Uterus (tissue), 4 donors: Measurements from ENCODE around the gene EXOSC7. TPM values are rescaled to one million over a fixed set of nuclear protein-coding genes. Genes with fewer than 3 reads are reported as not detected.

ENCODE experiments used
- DNase-seq, 2 donors: peaks; one replicate each; pipeline ENCODE4 v3.0.0-alpha.2; 2019 to 2020
- H3K27ac ChIP-seq, 2 donors: fragments of 200-600 bp; sonication (generic); 1 replicate in 1 of 2; 2 replicates in 1 of 2; pipeline ENCODE4 v1.5.1; 2016 to 2018
- H3K27me3 ChIP-seq, 2 donors: fragments of 200-600 bp; sonication (generic); one replicate each; pipeline ENCODE4 v1.5.1; 2018 to 2019; ENCODE audit warnings: control low read depth in 1 of 2
- H3K36me3 ChIP-seq, 2 donors: fragments of 200-600 bp; sonication (generic); one replicate each; pipeline ENCODE4 v1.5.1; 2019; ENCODE audit warnings: control low read depth in 1 of 2
- H3K4me1 ChIP-seq, 2 donors: fragments of 200-600 bp; sonication (generic); one replicate each; pipeline ENCODE4 v1.5.1; 2018 to 2019; ENCODE audit warnings: control low read depth in 1 of 2
- H3K4me3 ChIP-seq, 2 donors: fragments of 200-600 bp; sonication (generic); 1 replicate in 1 of 2; 2 replicates in 1 of 2; pipeline ENCODE4 v1.5.1; 2018 to 2019; ENCODE audit warnings: mild to moderate bottlenecking in 1 of 2
- H3K9me3 ChIP-seq, 2 donors: fragments of 200-600 bp; sonication (generic); one replicate each; pipeline ENCODE4 v1.5.1; 2019; ENCODE audit warnings: control low read depth in 1 of 2
- CTCF ChIP-seq, 4 experiments: fragments of 200-600 bp in 2 of 4; fragments of 450-650 bp in 2 of 4; sonication (generic) in 2 of 4; IDR thresholded peaks; one replicate each; pipeline ENCODE4 v1.5.1; 2016 to 2019; ENCODE audit warnings: antibody characterized with exemption in 4 of 4, mild to moderate bottlenecking in 2 of 4, moderate library complexity in 1 of 4
- POLR2A ChIP-seq, 2 donors: fragments of 450-650 bp; IDR thresholded peaks; one replicate each; pipeline ENCODE4 v1.6.1; 2016; ENCODE audit warnings: antibody characterized with exemption in 2 of 2, mild to moderate bottlenecking in 1 of 2, moderate library complexity in 1 of 2
- intact Hi-C: fragments of 100-400 bp; cut with DNase I; formaldehyde crosslinking; loops from one replicate; pipeline ENCODE4 v1.15.1; 2023; ENCODE audit warnings: low total_unique reads
- total RNA-seq, 4 donors: library from RNA; depleted of rRNA in 3 of 4; stranded (reverse); fragments of >200 nt in 3 of 4; gene quantifications; one replicate each; pipeline versions ENCODE4 v1.1.0 to v1.2.4, GENCODE V29; 2014 to 2023
- donor health status: DM: yes; HTN: yes; CAD: no.

Gene EXOSC7
- total RNA-seq, 4 donors from 2014 or later = 2.4 to 39.2 (median 30.0) TPM

- intact Hi-C loops = no loop called here
- H3K27ac ChIP-seq = peak overlapping the region in 1 of 2 donors; percentile 72
- peaks cover 0 to 7% of the 10 kb centered on the region in 2 donors for H3K4me1 ChIP-seq
Measured at GRCh38 chr3:45024542-45025255, 48.7 kb downstream of the EXOSC7 start.

GRCh38 chr3:45026038-45026437 lies 50.0 kb downstream of the EXOSC7 start, which contains the start of gene CLEC3B:
Gene CLEC3B, plus strand, starts transcription at chr3:45026303. Its CDS starts 60 bp downstream, at chr3:45026363.
- no peak for TF ChIP-seq CTCF (IDR thresholded peaks at IDR 0.05)
- TF ChIP-seq POLR2A (IDR thresholded peaks at IDR 0.05) = no peak
- DNase-seq = peak; percentile 50 to 63
- Histone ChIP-seq H3K4me1 (peaks cover 0 to 7% of the 10 kb centered on the region in 2 donors), H3K36me3 (no peaks in the 10 kb centered on the region), H3K4me3 (peak within 1 kb of the TSS in 1 of 2 donors; percentile 12), H3K27ac (peak within 1 kb of the TSS; percentile 46 to 72), H3K9me3 (no peaks in the 10 kb centered on the region), H3K27me3 (no peaks in the 10 kb centered on the region)
- intact Hi-C loops = no loop called here

More at GRCh38 chr3:45024542-45025255, 48.7 kb downstream of the EXOSC7 start:
- no peaks in the 10 kb centered on the region for H3K27me3 ChIP-seq
- no peaks in the 10 kb centered on the region for H3K9me3 ChIP-seq
- no peaks in the 10 kb centered on the region for H3K36me3 ChIP-seq
- no peak for TF ChIP-seq CTCF (IDR thresholded peaks at IDR 0.05)
- TF ChIP-seq POLR2A (IDR thresholded peaks at IDR 0.05) = no peak
- H3K4me3 ChIP-seq = no peak overlapping the region
- no peak for DNase-seq

DNA sequence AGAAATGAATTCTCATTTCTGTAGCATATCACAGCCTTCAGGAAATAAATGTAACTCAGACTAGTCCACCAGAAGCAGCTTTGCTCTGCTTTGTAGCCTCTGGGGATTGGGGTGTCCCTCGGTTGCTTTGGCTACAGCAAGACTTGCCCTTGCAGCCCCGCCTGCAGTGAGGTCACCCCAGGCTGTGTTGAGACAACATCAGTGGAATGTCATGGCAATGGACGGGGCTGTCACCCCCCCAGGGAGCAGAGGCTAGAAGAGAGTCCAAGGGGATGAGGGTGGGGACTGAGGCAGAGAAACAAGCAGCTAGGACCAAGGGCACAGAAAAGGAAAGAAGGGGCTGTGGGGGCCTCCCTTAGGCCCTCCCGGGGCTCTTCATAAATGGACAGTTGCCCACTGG lies 50.9 kb downstream of the EXOSC7 start:
- Histone ChIP-seq H3K4me3 (peak overlapping the region in 1 of 2 donors; percentile 12), H3K27me3 (no peaks in the 10 kb centered on the region), H3K4me1 (peaks cover 0 to 7% of the 10 kb centered on the region in 2 donors), H3K36me3 (no peaks in the 10 kb centered on the region), H3K9me3 (no peaks in the 10 kb centered on the region), H3K27ac (peak overlapping the region; percentile 46 to 72)
- intact Hi-C loops = no loop called here
- no peak for TF ChIP-seq POLR2A (IDR thresholded peaks at IDR 0.05)
- TF ChIP-seq CTCF (IDR thresholded peaks at IDR 0.05) = no peak
- peak; percentile 43 to 65 for DNase-seq

GRCh38 chr3:45027441-45027840 lies 51.4 kb downstream of the EXOSC7 start:
- Histone ChIP-seq H3K9me3 (no peaks in the 10 kb centered on the region), H3K27me3 (no peaks in the 10 kb centered on the region), H3K36me3 (no peaks in the 10 kb centered on the region), H3K4me3 (no peak overlapping the region), H3K4me1 (peaks cover 0 to 7% of the 10 kb centered on the region in 2 donors), H3K27ac (peak overlapping the region; percentile 46 to 72)
- no peak for DNase-seq
- no peak for TF ChIP-seq POLR2A (IDR thresholded peaks at IDR 0.05)
- no peak for TF ChIP-seq CTCF (IDR thresholded peaks at IDR 0.05)
- intact Hi-C loops = no loop called here

DNA sequence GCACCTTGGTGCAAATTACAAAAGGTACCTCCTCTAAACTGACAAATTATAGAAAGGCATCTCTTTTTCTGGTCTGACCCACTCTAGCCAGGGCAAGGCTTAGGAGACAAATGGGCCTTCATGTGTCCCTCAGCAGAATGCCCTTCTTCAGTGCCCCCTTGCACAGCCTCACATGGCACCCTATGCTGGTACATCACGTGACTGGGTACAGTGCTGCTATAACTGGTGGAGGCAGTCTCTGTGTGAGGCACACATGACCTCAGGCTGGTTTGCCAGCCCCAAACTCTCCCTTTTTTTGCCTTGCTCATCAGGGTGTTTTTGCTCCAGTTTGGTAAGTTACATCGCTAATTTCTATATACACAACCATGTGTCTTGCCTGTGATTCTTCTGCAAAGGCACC lies 53.2 kb downstream of the EXOSC7 start:
- Histone ChIP-seq H3K4me3 (no peak overlapping the region), H3K27ac (peak overlapping the region in 1 of 2 donors; percentile 72), H3K36me3 (no peaks in the 10 kb centered on the region), H3K27me3 (no peaks in the 10 kb centered on the region), H3K4me1 (peaks cover 0 to 7% of the 10 kb centered on the region in 2 donors), H3K9me3 (no peaks in the 10 kb centered on the region)
- DNase-seq = no peak
- intact Hi-C loops = no loop called here
- TF ChIP-seq POLR2A (IDR thresholded peaks at IDR 0.05) (no peak), CTCF (IDR thresholded peaks at IDR 0.05) (no peak)
